Mammary epithelial cell (primary cell): ENCODE measurements around the gene PI3.

Source experiments
- CTCF ChIP-seq, 2 donors: IDR thresholded peaks in 1 of 2; conservative IDR thresholded peaks in 1 of 2; 2 replicates each; pipeline ENCODE4 v1.5.1; 2011 to 2012; ENCODE audit warnings: inconsistent platforms in 2 of 2, low read length in 2 of 2, mild to moderate bottlenecking in 2 of 2, control low read depth in 1 of 2, low read depth in 1 of 2; ENCODE audit not compliant: insufficient read depth in 1 of 2; ENCODE audit errors: extremely low read depth in 1 of 2
- EZH2 ChIP-seq: IDR thresholded peaks from 2 replicates; pipeline ENCODE4 v1.6.1; 2012; ENCODE audit warnings: low read length, inconsistent platforms, borderline replicate concordance

GRCh38 chr20:45187693-45188092, 13.0 kb downstream of the PI3 start:
- TF ChIP-seq CTCF (conservative IDR thresholded peaks at IDR 0.05 in 1 of 2, IDR thresholded peaks at IDR 0.05 in 1 of 2; ENCODE audit: extremely low read depth in 1 of 2, insufficient read depth in 1 of 2, low read depth in 1 of 2, low read length in 2 of 2) = peak in 1 of 2 donors; percentile 16
- TF ChIP-seq EZH2 = no peak
